GM18517 (cell line): Measurements from ENCODE around the gene KIF15.

ENCODE experiments used
- ATAC-seq: cut with Tn5 transposase; IDR thresholded peaks from one replicate; pipeline ENCODE4 v1.9.1; 2021; ENCODE audit warnings: mild to moderate bottlenecking, moderate library complexity; ENCODE audit not compliant: unreplicated experiment

Gene KIF15, protein sequence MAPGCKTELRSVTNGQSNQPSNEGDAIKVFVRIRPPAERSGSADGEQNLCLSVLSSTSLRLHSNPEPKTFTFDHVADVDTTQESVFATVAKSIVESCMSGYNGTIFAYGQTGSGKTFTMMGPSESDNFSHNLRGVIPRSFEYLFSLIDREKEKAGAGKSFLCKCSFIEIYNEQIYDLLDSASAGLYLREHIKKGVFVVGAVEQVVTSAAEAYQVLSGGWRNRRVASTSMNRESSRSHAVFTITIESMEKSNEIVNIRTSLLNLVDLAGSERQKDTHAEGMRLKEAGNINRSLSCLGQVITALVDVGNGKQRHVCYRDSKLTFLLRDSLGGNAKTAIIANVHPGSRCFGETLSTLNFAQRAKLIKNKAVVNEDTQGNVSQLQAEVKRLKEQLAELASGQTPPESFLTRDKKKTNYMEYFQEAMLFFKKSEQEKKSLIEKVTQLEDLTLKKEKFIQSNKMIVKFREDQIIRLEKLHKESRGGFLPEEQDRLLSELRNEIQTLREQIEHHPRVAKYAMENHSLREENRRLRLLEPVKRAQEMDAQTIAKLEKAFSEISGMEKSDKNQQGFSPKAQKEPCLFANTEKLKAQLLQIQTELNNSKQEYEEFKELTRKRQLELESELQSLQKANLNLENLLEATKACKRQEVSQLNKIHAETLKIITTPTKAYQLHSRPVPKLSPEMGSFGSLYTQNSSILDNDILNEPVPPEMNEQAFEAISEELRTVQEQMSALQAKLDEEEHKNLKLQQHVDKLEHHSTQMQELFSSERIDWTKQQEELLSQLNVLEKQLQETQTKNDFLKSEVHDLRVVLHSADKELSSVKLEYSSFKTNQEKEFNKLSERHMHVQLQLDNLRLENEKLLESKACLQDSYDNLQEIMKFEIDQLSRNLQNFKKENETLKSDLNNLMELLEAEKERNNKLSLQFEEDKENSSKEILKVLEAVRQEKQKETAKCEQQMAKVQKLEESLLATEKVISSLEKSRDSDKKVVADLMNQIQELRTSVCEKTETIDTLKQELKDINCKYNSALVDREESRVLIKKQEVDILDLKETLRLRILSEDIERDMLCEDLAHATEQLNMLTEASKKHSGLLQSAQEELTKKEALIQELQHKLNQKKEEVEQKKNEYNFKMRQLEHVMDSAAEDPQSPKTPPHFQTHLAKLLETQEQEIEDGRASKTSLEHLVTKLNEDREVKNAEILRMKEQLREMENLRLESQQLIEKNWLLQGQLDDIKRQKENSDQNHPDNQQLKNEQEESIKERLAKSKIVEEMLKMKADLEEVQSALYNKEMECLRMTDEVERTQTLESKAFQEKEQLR (N-terminal part only)

DNA sequence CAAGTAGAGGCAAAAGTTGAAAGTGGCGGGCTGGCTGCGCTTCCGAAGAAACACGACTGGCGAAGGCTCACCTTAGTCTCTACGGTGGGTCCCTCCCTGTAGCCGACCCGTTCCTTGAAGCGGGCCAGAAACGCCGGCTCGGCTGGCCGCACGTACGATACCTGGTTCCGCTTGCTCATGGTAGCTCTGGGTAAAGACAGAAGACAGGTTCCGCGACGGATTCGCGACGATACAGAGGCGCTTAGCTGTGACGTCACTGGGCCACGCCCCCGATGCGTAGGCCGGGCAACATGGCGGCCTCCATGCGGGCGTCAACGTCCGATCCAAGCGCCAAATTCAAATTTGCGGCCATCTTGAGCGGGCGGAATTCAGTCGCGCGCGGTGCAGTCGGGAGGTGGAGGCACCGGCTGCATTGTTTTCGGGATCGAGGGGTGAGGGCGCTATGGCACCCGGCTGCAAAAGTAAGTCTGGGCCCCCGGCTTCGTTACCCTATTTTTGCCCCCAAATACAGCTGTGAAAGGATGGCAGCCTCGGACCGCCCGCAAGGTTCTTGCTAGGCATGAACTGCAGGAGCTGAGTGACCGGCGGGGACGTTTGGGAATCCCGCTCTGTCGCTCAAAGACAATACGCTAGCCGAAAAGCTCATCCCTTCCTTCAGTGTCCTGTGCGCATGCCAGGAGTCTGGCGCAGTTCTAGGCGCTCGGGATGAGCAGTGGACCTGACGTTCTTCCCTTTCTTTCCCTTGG, at the start of gene KIF15, which contains the start of gene KIAA1143:
Gene KIF15, plus strand, starts transcription at position 371 of the 746 bp plus-strand sequence. Its CDS starts 72 bp downstream, at position 443.
Gene KIAA1143, minus strand, starts transcription at position 196 of the 746 bp plus-strand sequence. Its CDS starts 17 bp downstream, at position 179.
- peak; percentile 69 for ATAC-seq

DNA sequence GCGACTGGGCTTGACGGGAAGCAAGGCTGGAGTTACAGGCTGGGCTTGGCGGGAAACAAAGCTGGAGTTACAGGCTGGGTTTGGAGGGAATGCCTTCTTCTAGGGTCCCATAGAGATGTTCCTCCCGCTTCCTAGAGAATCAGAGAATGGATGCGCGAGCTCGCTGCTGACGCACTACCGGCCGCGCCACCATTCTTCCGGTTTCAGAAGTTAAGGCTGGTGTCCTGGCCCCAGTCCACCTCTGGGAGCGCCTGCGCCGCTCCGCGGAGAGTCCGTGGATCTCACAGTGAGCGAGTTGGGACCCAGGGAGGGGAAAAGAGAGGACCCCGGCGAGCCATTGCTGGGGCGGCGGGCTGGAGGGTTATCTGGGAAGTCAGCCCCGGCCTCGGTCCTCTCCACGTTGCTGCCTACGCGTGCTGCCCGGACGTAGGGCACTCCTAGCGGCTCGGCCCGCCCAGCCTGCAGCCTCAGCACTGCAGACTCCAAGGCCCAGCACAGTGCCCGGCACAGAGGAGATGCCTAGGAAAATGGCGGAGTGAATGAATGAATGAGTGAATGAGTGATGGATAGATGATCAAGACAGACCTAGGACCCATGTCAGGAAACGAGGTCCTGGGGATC, 49.0 kb upstream of the KIF15 start, which contains the start of gene ZNF502:
Gene ZNF502, plus strand, starts transcription at position 206 of the 621 bp plus-strand sequence. CDS start 7,602 bp downstream, outside the sequence.
- no peak for ATAC-seq

DNA sequence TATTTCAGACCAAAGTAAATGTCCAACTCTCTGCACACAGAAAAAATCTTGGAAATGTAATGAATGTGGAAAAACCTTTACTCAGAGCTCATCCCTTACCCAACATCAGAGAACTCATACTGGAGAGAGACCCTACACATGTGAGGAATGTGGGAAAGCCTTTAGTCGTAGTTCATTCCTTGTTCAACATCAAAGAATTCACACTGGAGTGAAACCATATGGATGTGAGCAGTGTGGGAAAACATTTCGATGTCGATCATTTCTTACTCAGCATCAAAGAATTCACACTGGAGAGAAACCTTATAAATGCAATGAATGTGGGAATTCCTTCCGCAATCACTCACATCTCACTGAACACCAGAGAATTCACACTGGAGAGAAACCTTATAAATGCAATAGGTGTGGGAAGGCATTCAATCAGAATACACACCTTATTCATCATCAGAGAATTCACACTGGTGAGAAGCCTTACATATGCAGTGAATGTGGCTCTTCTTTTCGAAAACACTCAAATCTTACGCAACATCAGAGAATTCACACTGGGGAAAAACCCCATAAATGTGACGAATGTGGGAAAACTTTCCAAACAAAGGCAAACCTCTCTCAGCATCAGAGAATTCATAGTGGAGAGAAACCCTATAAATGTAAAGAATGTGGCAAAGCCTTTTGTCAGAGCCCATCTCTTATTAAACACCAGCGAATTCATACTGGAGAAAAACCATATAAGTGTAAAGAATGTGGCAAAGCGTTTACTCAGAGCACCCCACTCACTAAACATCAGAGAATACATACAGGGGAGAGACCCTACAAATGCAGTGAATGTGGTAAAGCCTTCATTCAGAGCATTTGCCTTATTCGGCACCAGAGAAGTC, 40.1 kb upstream of the KIF15 start:
- no peak for ATAC-seq

DNA sequence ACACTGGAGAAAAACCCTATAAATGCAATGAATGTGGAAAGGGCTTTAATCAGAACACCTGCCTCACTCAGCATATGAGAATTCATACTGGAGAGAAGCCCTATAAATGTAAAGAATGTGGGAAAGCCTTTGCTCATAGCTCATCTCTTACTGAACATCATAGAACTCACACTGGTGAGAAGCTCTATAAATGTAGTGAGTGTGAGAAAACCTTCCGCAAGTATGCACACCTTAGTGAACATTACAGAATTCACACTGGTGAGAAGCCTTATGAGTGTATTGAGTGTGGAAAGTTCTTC, 39.5 kb upstream of the KIF15 start:
- ATAC-seq, result no peak

DNA sequence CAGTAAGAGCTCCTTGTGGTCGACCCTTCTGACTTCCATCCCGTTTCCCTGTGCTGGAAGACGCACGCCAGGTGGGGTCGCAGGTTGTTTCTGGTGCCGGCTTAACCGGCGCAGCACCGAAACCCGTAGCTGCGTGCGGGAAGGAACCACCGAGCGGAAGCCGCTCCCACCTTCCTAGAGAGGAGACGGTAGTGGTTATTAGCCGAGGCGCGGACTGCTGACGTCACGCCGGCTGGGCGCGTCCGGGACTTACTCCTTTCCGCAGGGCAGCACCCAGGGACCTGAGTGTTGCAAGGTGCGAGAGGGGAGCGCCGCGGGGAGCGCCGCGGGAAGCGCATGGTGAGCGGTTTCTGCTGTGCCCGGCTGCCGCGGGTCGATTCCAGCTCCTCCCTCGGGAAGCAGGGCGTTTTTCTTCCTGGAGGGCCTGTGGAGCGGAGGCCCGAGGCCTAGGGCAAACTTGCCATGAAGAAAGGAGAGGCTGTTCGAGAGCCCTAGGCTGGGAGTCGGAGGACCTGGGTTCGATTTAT, 32.1 kb upstream of the KIF15 start, which contains the start of gene ZNF501:
Gene ZNF501, plus strand, starts transcription at position 252 of the 527 bp plus-strand sequence. CDS start 4,787 bp downstream, outside the sequence.
- ATAC-seq, result peak; percentile 77

DNA sequence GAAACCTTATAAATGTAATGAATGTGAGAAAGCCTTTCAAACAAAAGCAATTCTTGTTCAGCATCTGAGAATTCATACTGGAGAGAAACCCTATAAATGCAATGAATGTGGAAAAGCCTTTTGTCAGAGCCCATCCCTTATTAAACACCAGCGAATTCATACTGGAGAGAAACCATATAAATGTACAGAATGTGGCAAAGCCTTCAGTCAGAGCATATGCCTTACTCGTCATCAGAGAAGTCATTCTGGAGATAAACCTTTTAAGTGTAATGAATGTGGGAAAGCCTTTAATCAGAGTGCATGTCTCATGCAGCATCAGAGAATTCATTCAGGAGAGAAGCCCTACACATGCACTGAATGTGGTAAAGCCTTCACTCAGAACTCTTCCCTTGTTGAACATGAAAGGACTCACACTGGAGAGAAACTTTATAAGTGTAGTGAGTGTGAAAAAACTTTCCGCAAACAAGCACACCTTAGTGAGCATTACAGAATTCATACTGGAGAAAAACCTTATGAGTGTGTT, 26.9 kb upstream of the KIF15 start:
- no peak for ATAC-seq

DNA sequence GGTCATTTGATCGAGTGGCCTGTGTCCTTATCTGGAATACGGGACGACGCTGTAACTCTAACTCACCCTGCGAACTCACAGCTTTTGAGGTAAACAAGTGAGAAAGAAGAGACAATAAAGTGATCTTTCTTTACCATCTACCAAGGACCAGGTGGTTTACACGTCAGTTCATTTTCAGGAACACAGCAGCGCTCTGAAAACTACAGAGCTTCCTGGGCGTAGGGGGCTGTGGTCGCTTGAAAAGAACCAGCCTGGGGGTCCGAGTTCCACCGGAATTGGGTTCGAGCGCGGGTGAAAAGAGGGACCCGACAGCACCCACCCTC, 532 bp upstream of the KIF15 start:
- peak; percentile 28 for ATAC-seq

DNA sequence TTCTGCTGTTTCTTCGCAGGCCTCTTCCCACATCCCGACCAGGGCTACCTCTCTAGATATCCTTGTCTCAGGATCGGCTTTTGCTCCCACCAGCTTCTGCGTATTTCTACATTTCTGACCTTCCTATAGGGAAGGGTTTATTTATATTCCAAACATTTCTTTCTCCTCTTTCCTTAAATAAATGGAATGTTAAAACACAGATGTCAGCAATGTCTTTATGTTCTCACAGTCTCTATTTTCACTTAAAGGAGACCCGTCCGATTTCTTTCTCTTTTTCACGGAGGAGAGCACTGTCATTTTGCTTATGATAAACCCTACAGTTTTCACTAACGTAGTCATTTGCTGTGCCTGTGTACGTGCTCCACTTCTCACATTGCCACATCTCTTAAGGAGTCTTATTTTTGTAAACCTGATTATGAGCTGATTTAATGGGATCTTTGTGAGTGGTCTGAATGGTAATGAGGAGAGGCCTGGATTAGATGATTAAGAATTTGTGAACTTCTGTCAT, 630 bp downstream of the KIF15 start:
- peak; percentile 21 for ATAC-seq

DNA sequence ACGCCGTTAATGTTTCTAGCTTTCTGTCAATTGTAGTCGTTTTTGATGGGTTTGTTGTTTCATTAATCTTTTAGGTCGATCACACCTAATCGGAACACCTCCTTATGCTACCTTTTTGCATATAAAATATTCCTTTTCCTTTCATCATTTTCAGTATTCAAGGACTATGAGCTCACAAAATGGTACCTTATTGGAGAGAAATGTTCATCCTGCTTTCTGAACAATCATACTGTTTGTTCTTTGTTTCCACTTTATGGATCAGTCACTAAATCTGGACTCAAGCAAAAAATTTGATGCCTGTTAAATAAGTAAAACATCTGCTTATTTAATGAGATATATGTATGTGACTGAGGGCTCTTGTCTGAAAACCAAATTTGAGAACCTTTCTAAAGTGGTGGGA, 1.1 kb downstream of the KIF15 start:
- ATAC-seq, result no peak

DNA sequence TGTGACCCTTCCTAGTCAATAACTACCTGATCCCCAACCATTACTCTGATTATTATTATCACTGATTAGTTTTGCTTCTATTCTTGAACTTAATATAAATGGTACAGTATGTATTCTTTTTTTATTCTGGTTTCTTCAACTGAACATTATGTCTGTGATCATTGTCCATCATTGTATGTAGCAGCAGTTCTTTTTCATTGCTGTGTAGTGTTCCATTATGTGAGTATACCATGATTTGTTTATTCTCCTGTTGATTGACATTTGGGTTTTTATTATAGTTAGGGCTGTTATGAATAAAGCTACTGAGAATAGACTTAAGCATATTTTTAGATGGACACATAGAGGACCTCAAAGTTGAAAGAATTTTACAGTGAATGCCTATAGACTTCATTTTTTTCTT, 2.7 kb downstream of the KIF15 start:
- no peak for ATAC-seq

DNA sequence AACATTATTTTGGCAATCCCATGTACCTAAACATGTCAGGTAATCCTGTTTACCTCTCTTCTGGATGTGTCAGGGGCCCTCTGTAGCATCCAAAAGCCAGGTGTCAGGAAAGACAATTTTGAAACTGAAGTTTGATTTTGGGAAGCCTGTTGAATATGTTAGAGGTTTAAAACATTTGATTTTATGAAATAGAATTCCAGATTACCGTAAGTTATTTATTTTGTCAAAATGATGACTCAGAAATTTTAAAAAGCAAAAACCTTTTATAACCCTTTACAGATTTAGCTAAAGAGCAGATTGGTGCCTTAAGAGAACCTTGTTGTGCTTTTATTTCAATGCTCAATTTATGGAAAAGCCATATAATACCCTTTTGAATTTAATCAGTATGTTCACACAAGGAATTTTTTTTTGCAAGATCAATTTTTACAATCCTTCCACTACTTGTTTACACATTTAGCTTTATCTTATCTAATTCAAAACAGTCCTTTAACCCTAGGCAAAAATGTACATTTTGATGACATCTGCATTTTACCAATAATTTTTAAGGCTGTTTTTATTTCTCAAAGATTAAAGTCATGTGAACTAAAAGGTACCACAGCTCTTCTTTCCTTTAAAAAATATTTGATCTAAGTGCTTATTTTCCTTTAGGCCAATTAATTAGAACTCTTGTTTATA, 10.0 kb downstream of the KIF15 start:
- no peak for ATAC-seq

DNA sequence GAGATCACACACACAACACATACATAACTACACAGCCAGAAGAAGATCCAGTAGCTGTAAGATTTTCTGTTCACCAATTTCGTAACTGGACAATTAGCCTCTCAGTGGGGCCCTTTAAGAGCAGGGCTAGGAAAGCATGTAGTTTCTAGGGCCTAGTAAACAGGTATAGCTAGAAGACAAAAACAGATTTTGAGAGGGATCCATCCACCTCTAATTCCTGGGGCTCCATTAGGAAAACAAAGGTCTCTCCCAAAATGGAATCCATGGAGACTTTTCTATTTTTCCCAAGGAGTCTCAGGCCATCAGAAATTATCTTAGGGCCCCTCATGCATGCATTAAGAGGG, 10.5 kb downstream of the KIF15 start:
- no peak for ATAC-seq

DNA sequence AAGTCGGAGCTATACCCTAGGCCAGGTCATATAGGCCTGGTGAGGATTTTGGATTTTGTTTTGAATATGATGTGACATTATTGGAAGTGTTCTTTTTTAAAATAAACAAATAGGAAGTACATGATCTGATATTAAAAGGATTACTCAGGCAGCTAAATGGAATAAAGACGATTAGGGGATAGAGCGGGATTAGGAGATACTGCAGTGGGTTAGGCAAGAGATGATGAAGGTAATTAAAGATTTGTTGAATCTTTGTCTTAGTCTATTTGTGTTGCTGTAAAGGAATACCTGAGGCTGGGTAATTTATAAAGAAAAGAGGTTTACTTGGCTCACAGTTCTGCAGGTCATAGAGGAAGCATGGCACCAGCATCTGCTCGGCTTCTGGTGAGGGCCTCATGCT, 21.3 kb downstream of the KIF15 start:
- no peak for ATAC-seq

DNA sequence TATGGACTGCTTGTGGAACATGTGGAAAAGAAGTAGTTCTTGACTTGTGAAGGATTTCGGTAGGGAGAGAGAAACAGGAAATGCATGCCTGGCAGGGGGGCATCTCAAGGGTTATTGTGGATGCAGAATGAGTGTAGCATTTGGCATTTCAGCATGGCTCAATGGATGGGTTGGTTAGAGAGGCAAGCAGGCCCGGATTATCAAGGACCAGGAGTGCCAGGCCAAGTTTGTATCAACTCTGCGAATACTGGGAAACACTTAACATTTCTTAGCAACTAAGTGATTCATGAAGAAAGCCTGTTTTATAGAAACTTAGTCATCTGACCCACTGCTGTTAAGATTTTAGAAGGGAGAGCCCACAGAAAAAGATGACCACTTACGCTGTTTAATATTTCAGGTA, 33.6 kb downstream of the KIF15 start:
- ATAC-seq, result no peak

DNA sequence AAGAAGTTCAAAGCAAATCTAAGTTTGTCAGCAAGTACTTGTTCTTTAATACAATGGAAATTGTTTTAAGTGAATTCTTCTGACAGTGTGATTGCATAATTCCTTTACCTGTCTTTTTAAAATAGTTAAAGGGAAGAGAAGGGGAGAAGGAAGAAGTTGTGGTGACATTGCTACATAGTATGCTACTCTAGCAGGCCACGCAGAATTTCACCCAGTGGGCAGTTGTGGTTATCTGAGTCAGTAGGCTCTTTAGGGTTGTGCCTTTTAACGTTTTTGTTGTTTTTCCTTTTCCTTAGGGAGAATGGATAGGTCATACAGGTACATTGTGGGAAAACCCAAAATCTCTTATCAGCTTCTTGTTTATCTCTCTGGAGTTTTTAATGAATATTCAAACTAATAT, 40.4 kb downstream of the KIF15 start:
- no peak for ATAC-seq

DNA sequence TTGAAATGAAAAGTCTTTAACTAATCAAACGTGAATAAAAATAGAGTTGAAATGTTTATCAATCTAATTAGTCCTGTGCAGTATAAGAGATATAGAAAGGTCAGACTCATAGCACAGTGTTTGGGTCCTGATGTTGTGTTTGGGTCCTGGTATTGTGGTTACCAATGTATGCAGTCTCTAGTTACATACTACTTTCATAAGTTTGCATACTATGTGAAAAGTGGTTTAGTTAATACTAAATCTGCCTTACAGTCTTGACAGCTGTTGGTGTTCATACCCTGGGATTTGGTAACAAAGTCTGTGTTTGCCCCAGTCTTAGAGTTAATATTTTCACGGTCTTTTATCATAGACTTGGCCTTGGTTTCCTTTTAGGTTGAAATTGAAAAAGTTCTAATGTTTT, 41.7 kb downstream of the KIF15 start:
- ATAC-seq, result no peak

DNA sequence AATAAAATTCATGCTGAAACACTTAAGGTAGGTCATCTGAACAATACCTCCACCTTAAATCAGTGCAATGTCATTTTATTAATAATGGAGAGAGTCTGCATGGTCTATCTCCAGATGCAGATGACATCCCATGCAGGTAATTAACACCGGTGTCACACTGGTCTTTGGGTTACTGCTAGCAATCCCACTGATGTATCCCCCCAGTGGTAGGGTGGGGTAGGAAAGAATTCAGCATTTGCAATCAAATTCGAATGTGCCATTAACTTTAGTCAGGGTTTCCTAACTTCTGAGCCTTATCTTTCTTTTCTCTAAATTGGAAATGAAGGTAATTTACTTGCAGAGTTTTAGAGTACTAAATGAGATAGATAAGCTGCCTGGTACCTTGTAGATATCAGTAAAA, 44.4 kb downstream of the KIF15 start:
- no peak for ATAC-seq

DNA sequence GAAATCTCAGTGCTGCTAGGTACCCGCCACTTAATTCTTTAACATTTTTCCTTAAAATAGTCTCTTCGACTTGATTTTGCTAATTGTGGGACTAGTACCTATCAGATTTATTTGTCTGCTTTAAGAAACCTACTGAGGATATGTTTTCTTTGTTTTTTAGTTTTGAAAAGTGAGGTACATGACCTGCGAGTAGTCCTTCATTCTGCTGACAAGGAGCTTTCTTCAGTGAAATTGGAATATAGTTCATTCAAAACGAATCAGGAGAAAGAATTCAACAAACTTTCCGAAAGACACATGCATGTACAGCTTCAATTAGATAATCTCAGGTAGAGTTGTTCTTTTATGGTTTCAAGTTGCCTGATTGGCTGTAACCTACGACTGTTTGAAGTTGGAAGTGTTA, 53.2 kb downstream of the KIF15 start:
- ATAC-seq, result no peak
